ENCODE data around the gene MYD88.
"Not testable (repeated sequence)": the region's sequence is repeated elsewhere in the genome, so short reads cannot be mapped to it uniquely, and the experiment has no call there.

Gene MYD88

DNA sequence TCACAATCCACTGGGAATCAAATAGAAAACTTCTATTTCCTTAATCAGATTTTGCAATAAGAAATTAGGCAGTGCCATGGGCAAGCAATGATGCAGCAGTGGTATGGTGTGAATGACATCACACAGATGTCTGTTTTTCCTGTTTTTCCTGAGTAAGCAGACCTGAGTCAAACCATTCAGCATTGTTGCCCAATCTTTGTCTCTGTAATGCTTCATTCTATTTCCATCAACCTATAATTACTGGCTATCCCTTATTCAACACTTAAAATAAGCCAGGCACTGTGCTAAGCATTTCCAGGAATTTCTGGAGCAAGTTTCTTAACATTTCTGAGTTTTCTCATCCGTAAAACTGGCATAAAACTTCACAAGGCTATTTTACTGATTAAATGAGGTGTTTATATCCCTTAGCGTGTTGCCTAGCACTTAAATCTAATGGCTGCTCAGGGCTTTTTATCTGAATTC lies 15.6 kb downstream of the MYD88 start:
- peaks cover 3% of the 10 kb centered on the region for H3K4me1 ChIP-seq (ENCODE audit: control insufficient read depth, insufficient read depth, low read length, poor library complexity, severe bottlenecking)
- no peak overlapping the region for H3K4me3 ChIP-seq (ENCODE audit: insufficient read depth, low read depth, low read length, poor library complexity, severe bottlenecking)
- no peak for DNase-seq
- no peaks in the 10 kb centered on the region for H3K27me3 ChIP-seq (replicated peaks; ENCODE audit: control insufficient read depth, insufficient read depth, low read length, poor library complexity, severe bottlenecking)
- no peaks in the 10 kb centered on the region for H3K9me3 ChIP-seq (ENCODE audit: control insufficient read depth, low read length)
- no peaks in the 10 kb centered on the region for H3K36me3 ChIP-seq (ENCODE audit: control insufficient read depth, insufficient read depth, low read length)
- H3K27ac ChIP-seq (ENCODE audit: insufficient read depth, low read length, poor library complexity, severe bottlenecking) = no peak overlapping the region

GRCh38 chr3:38154625-38155255 lies 16.3 kb downstream of the MYD88 start:
- DNase-seq = no peak
- peaks cover 3% of the 10 kb centered on the region for H3K4me1 ChIP-seq (ENCODE audit: control insufficient read depth, insufficient read depth, low read length, poor library complexity, severe bottlenecking)
- no peaks in the 10 kb centered on the region for H3K9me3 ChIP-seq (ENCODE audit: control insufficient read depth, low read length)
- no peak overlapping the region for H3K27ac ChIP-seq (ENCODE audit: insufficient read depth, low read length, poor library complexity, severe bottlenecking)
- H3K27me3 ChIP-seq (replicated peaks; ENCODE audit: control insufficient read depth, insufficient read depth, low read length, poor library complexity, severe bottlenecking) = no peaks in the 10 kb centered on the region
- H3K36me3 ChIP-seq (ENCODE audit: control insufficient read depth, insufficient read depth, low read length) = no peaks in the 10 kb centered on the region
- H3K4me3 ChIP-seq (ENCODE audit: insufficient read depth, low read depth, low read length, poor library complexity, severe bottlenecking) = no peak overlapping the region

GRCh38 chr3:38155825-38156224 lies 17.4 kb downstream of the MYD88 start:
- no peak for DNase-seq
- Histone ChIP-seq H3K4me1 (ENCODE audit: control insufficient read depth, insufficient read depth, low read length, poor library complexity, severe bottlenecking) (peaks cover 3% of the 10 kb centered on the region), H3K27me3 (replicated peaks; ENCODE audit: control insufficient read depth, insufficient read depth, low read length, poor library complexity, severe bottlenecking) (no peaks in the 10 kb centered on the region), H3K4me3 (ENCODE audit: insufficient read depth, low read depth, low read length, poor library complexity, severe bottlenecking) (no peak overlapping the region), H3K9me3 (ENCODE audit: control insufficient read depth, low read length) (no peaks in the 10 kb centered on the region), H3K27ac (ENCODE audit: insufficient read depth, low read length, poor library complexity, severe bottlenecking) (no peak overlapping the region), H3K36me3 (ENCODE audit: control insufficient read depth, insufficient read depth, low read length) (no peaks in the 10 kb centered on the region)

GRCh38 chr3:38157117-38157516 lies 18.7 kb downstream of the MYD88 start:
- Histone ChIP-seq H3K9me3 (ENCODE audit: control insufficient read depth, low read length) (no peaks in the 10 kb centered on the region), H3K27me3 (replicated peaks; ENCODE audit: control insufficient read depth, insufficient read depth, low read length, poor library complexity, severe bottlenecking) (no peaks in the 10 kb centered on the region), H3K27ac (ENCODE audit: insufficient read depth, low read length, poor library complexity, severe bottlenecking) (no peak overlapping the region), H3K4me3 (ENCODE audit: insufficient read depth, low read depth, low read length, poor library complexity, severe bottlenecking) (no peak overlapping the region), H3K36me3 (ENCODE audit: control insufficient read depth, insufficient read depth, low read length) (no peaks in the 10 kb centered on the region), H3K4me1 (ENCODE audit: control insufficient read depth, insufficient read depth, low read length, poor library complexity, severe bottlenecking) (peaks cover 3% of the 10 kb centered on the region)
- no peak for DNase-seq

- Histone ChIP-seq H3K4me1 (ENCODE audit: control insufficient read depth, insufficient read depth, low read length, poor library complexity, severe bottlenecking) (no peaks in the 10 kb centered on the region), H3K27ac (ENCODE audit: insufficient read depth, low read length, poor library complexity, severe bottlenecking) (no peak overlapping the region)
- no peak for DNase-seq
These were observed 19.1 kb downstream of the MYD88 start for GRCh38 chr3:38157595-38157994.

GRCh38 chr3:38158472-38158871 lies 20.0 kb downstream of the MYD88 start:
- Histone ChIP-seq H3K4me3 (ENCODE audit: insufficient read depth, low read depth, low read length, poor library complexity, severe bottlenecking) (no peak overlapping the region), H3K36me3 (ENCODE audit: control insufficient read depth, insufficient read depth, low read length) (no peaks in the 10 kb centered on the region), H3K27me3 (replicated peaks; ENCODE audit: control insufficient read depth, insufficient read depth, low read length, poor library complexity, severe bottlenecking) (no peaks in the 10 kb centered on the region), H3K4me1 (ENCODE audit: control insufficient read depth, insufficient read depth, low read length, poor library complexity, severe bottlenecking) (no peaks in the 10 kb centered on the region), H3K9me3 (ENCODE audit: control insufficient read depth, low read length) (no peaks in the 10 kb centered on the region), H3K27ac (ENCODE audit: insufficient read depth, low read length, poor library complexity, severe bottlenecking) (no peak overlapping the region)
- no peak for DNase-seq

More at GRCh38 chr3:38157595-38157994, 19.1 kb downstream of the MYD88 start:
- Histone ChIP-seq H3K36me3 (ENCODE audit: control insufficient read depth, insufficient read depth, low read length) (no peaks in the 10 kb centered on the region), H3K27me3 (replicated peaks; ENCODE audit: control insufficient read depth, insufficient read depth, low read length, poor library complexity, severe bottlenecking) (no peaks in the 10 kb centered on the region), H3K4me3 (ENCODE audit: insufficient read depth, low read depth, low read length, poor library complexity, severe bottlenecking) (no peak overlapping the region), H3K9me3 (ENCODE audit: control insufficient read depth, low read length) (no peaks in the 10 kb centered on the region)

- H3K4me1 ChIP-seq (ENCODE audit: control insufficient read depth, insufficient read depth, low read length, poor library complexity, severe bottlenecking); H3K27me3 ChIP-seq (replicated peaks; ENCODE audit: control insufficient read depth, insufficient read depth, low read length, poor library complexity, severe bottlenecking): not testable (repeated sequence)
These were observed 22.2 kb downstream of the MYD88 start for GRCh38 chr3:38160704-38161103.

DNA sequence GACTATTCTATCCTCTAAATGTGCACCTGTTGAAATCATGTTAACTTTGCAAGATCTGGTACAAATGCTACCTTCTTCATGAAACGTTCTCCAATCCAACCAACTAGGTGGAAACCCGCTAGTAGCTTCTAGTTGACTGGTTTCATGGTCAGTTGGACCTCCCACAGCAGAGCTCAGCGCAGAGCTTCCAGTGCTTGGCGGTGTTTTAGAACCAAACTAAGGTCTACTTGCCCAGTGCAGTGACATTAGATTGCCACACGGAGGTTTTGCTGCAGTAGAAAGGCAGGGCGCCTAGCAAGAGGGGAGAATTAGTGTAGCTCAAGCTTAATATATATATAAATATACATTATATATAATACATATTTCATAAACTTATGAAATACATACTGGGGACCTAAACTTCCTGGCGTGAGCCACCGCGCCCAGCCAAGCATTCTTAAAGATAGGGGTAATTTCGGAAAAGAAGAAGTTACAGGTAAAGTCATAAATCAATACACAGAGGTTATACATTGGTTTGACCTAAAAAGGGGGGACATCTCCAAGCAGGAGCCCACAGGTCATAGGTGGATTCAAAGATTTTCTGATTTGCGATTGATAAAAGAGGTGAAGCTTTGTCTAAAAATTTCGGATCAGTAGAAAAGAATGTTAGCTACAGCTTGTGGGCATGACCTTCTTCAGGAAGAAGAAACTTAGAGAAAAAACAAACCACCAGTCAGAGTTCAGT lies 24.8 kb downstream of the MYD88 start:
- Histone ChIP-seq H3K36me3 (ENCODE audit: control insufficient read depth, insufficient read depth, low read length) (no peaks in the 10 kb centered on the region), H3K9me3 (ENCODE audit: control insufficient read depth, low read length) (no peaks in the 10 kb centered on the region), H3K27ac (ENCODE audit: insufficient read depth, low read length, poor library complexity, severe bottlenecking) (no peak overlapping the region), H3K4me3 (ENCODE audit: insufficient read depth, low read depth, low read length, poor library complexity, severe bottlenecking) (no peak overlapping the region), H3K27me3 (replicated peaks; ENCODE audit: control insufficient read depth, insufficient read depth, low read length, poor library complexity, severe bottlenecking) (no peaks in the 10 kb centered on the region), H3K4me1 (ENCODE audit: control insufficient read depth, insufficient read depth, low read length, poor library complexity, severe bottlenecking) (peaks cover 10% of the 10 kb centered on the region)
- DNase-seq = no peak

More at GRCh38 chr3:38160704-38161103, 22.2 kb downstream of the MYD88 start:
- not testable (repeated sequence) for DNase-seq; H3K4me3 ChIP-seq (ENCODE audit: insufficient read depth, low read depth, low read length, poor library complexity, severe bottlenecking); H3K27ac ChIP-seq (ENCODE audit: insufficient read depth, low read length, poor library complexity, severe bottlenecking); H3K36me3 ChIP-seq (ENCODE audit: control insufficient read depth, insufficient read depth, low read length); H3K9me3 ChIP-seq (ENCODE audit: control insufficient read depth, low read length)

- Histone ChIP-seq H3K9me3 (ENCODE audit: control insufficient read depth, low read length) (no peaks in the 10 kb centered on the region), H3K4me1 (ENCODE audit: control insufficient read depth, insufficient read depth, low read length, poor library complexity, severe bottlenecking) (peaks cover 10% of the 10 kb centered on the region), H3K27ac (ENCODE audit: insufficient read depth, low read length, poor library complexity, severe bottlenecking) (peak overlapping the region; percentile 98), H3K36me3 (ENCODE audit: control insufficient read depth, insufficient read depth, low read length) (no peaks in the 10 kb centered on the region), H3K27me3 (replicated peaks; ENCODE audit: control insufficient read depth, insufficient read depth, low read length, poor library complexity, severe bottlenecking) (no peaks in the 10 kb centered on the region), H3K4me3 (ENCODE audit: insufficient read depth, low read depth, low read length, poor library complexity, severe bottlenecking) (peak overlapping the region; percentile 94)
- DNase-seq = no peak
These were observed 25.6 kb downstream of the MYD88 start for GRCh38 chr3:38163841-38164642.

DNA sequence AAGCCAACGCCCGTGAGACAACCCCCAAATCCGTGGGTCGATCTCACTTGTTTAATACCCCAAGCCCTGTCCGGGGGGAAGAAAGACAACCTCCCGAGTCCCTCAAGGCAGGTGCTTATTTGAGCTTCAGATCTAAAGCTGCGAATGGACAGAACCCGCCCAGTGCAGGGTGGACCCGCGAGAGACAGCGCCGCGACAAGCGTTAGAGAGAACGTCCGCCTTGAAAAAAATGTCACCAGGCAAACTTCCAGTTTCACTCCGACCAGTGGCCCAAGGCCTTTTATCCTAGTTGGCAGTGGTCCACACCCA lies 26.1 kb downstream of the MYD88 start:
- no peak for DNase-seq
- H3K4me1 ChIP-seq (ENCODE audit: control insufficient read depth, insufficient read depth, low read length, poor library complexity, severe bottlenecking) = peaks cover 10% of the 10 kb centered on the region
- H3K4me3 ChIP-seq (ENCODE audit: insufficient read depth, low read depth, low read length, poor library complexity, severe bottlenecking) = peak overlapping the region; percentile 94
- H3K27me3 ChIP-seq (replicated peaks; ENCODE audit: control insufficient read depth, insufficient read depth, low read length, poor library complexity, severe bottlenecking) = no peaks in the 10 kb centered on the region
- no peaks in the 10 kb centered on the region for H3K36me3 ChIP-seq (ENCODE audit: control insufficient read depth, insufficient read depth, low read length)
- peak overlapping the region; percentile 98 for H3K27ac ChIP-seq (ENCODE audit: insufficient read depth, low read length, poor library complexity, severe bottlenecking)
- no peaks in the 10 kb centered on the region for H3K9me3 ChIP-seq (ENCODE audit: control insufficient read depth, low read length)

All from effector memory CD4-positive, alpha-beta T cell (primary cell).